ENCODE data around the gene COMMD1.

DNA sequence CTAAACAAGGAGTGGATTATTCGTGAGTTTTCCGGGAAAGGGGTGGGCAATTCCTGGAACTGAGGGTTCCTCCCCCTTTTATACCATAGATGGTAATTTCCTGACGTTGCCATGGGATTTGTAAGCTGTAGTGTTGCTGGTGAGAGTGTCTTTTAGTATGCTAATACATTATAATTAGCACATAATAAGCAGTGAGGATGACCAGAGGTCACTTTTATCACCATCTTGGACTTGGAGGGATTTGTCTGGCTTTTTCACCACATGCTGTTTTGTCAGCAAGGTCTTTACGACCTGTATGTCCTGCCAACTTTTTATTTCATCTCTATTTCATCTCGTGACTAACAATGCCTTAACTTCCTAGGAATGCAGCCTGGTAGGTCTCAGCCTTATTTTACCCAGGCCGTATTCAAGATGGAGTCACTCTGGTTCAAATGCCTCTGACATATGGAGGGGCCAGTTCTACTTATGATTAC, 165.7 kb downstream of the COMMD1 start:
- TF ChIP-seq, protein P1, sequence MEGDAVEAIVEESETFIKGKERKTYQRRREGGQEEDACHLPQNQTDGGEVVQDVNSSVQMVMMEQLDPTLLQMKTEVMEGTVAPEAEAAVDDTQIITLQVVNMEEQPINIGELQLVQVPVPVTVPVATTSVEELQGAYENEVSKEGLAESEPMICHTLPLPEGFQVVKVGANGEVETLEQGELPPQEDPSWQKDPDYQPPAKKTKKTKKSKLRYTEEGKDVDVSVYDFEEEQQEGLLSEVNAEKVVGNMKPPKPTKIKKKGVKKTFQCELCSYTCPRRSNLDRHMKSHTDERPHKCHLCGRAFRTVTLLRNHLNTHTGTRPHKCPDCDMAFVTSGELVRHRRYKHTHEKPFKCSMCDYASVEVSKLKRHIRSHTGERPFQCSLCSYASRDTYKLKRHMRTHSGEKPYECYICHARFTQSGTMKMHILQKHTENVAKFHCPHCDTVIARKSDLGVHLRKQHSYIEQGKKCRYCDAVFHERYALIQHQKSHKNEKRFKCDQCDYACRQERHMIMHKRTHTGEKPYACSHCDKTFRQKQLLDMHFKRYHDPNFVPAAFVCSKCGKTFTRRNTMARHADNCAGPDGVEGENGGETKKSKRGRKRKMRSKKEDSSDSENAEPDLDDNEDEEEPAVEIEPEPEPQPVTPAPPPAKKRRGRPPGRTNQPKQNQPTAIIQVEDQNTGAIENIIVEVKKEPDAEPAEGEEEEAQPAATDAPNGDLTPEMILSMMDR (tag by site-specific recombination; IDR thresholded peaks at IDR 0.05), result no peak
- TF ChIP-seq ZNF510 (tag by site-specific recombination; IDR thresholded peaks at IDR 0.05; ENCODE audit: insufficient replicate concordance), result no peak
- TF ChIP-seq MZF1 (tag by site-specific recombination; IDR thresholded peaks at IDR 0.05; ENCODE audit: borderline replicate concordance), result no peak
- TF ChIP-seq ZBTB11 (tag by site-specific recombination; conservative IDR thresholded peaks at IDR 0.05; ENCODE audit: low read depth), result no peak
